ENCODE measurements around the gene TRIB2. TPM values are rescaled to one million over a fixed set of nuclear protein-coding genes. Genes with fewer than 3 reads are reported as not detected.

The TRIB2 gene
- total and polyA plus RNA-seq, 2 donors from 2014 or later, result 29.6 to 69.2 TPM

DNA sequence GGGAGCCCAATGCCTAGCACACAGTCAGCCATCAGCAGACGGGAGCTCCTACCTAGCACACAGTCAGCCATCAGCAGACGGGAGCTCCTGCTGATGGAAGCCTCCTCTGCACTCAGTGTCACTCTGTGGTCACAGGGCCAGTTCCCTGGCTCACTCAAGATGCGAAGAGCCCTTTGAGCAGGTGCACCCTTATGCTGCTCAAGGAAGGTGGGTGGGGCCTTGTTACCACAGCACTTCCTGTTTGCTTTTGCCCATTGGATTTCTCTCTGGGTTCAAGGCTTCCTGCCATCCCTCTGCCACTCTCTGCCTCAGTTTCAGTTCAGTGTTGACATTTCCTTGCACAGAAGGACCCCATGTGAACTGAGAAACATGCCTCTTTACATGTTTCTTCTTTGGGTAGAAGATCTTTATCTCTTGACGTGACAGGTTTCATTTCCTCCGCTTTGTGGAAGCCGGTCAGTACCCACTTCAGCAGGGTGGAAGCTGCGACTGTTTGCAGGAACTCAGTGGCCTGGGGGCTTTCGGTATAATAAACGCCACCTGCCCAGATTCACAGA lies 11.6 kb downstream of the TRIB2 start:
- Histone ChIP-seq H3K4me3 (ENCODE audit: low read length in 3 of 3) (no peak overlapping the region), H3K9me3 (ENCODE audit: control insufficient read depth in 2 of 3, insufficient read depth in 1 of 3, low read length in 3 of 3) (no peaks in the 10 kb centered on the region), H3K27me3 (ENCODE audit: control insufficient read depth, insufficient read depth, low read length) (no peaks in the 10 kb centered on the region), H3K4me1 (ENCODE audit: control insufficient read depth in 2 of 3, insufficient read depth in 2 of 3, low read depth in 1 of 3, low read length in 3 of 3) (peaks cover 2 to 52% (median 42%) of the 10 kb centered on the region in 3 donors), H3K27ac (ENCODE audit: low read depth in 2 of 2, low read length in 2 of 2) (no peak overlapping the region), H3K9ac (ENCODE audit: low read length in 3 of 3) (no peak overlapping the region), H3K36me3 (ENCODE audit: control insufficient read depth in 2 of 3, insufficient read depth in 3 of 3, low read length in 3 of 3) (peaks cover 15 to 19% (median 16%) of the 10 kb centered on the region in 3 donors)
- FAIRE-seq (no peak), DNase-seq (no peak)
- intact Hi-C loops (cut with DNase I), result no loop called here
- TF ChIP-seq, protein P1, sequence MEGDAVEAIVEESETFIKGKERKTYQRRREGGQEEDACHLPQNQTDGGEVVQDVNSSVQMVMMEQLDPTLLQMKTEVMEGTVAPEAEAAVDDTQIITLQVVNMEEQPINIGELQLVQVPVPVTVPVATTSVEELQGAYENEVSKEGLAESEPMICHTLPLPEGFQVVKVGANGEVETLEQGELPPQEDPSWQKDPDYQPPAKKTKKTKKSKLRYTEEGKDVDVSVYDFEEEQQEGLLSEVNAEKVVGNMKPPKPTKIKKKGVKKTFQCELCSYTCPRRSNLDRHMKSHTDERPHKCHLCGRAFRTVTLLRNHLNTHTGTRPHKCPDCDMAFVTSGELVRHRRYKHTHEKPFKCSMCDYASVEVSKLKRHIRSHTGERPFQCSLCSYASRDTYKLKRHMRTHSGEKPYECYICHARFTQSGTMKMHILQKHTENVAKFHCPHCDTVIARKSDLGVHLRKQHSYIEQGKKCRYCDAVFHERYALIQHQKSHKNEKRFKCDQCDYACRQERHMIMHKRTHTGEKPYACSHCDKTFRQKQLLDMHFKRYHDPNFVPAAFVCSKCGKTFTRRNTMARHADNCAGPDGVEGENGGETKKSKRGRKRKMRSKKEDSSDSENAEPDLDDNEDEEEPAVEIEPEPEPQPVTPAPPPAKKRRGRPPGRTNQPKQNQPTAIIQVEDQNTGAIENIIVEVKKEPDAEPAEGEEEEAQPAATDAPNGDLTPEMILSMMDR (IDR thresholded peaks at IDR 0.05; ENCODE audit: borderline replicate concordance, extremely low read depth, insufficient read depth), result no peak

DNA sequence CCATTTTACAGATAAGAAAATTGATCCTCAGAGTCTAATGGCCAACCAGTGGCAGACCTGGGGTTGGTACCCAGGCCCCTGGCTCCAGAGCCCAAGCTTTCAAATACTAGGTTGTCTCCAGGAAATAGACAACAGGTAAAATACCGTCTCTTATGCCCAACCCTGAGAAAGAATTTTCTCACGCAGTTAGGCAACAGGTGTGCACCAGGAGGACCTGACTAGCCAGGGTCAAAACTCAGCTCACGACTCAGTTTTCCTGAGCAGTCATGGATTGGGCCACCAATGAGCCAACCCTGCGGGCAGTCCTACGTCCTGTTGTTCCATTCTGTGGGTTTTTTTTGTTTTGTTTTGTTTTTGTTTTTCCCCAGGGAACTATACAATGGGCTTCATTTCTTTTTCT lies 13.5 kb downstream of the TRIB2 start:
- FAIRE-seq, result no peak
- TF ChIP-seq, protein P1 (IDR thresholded peaks at IDR 0.05; ENCODE audit: borderline replicate concordance, extremely low read depth, insufficient read depth), result no peak
- no peak overlapping the region for H3K9ac ChIP-seq (ENCODE audit: low read length in 3 of 3)
- DNase-seq, result no peak
- H3K27ac ChIP-seq (ENCODE audit: low read depth in 2 of 2, low read length in 2 of 2), result no peak overlapping the region
- no peaks in the 10 kb centered on the region for H3K9me3 ChIP-seq (ENCODE audit: control insufficient read depth in 2 of 3, insufficient read depth in 1 of 3, low read length in 3 of 3)
- no peak overlapping the region for H3K4me3 ChIP-seq (ENCODE audit: low read length in 3 of 3)
- H3K4me1 ChIP-seq (ENCODE audit: control insufficient read depth in 2 of 3, insufficient read depth in 2 of 3, low read depth in 1 of 3, low read length in 3 of 3), result peaks cover 2 to 61% (median 28%) of the 10 kb centered on the region in 3 donors
- intact Hi-C loops (cut with DNase I), result no loop called here
- no peaks in the 10 kb centered on the region for H3K27me3 ChIP-seq (ENCODE audit: control insufficient read depth, insufficient read depth, low read length)
- H3K36me3 ChIP-seq (ENCODE audit: control insufficient read depth in 2 of 3, insufficient read depth in 3 of 3, low read length in 3 of 3), result peaks cover 15 to 16% (median 16%) of the 10 kb centered on the region in 3 donors

DNA sequence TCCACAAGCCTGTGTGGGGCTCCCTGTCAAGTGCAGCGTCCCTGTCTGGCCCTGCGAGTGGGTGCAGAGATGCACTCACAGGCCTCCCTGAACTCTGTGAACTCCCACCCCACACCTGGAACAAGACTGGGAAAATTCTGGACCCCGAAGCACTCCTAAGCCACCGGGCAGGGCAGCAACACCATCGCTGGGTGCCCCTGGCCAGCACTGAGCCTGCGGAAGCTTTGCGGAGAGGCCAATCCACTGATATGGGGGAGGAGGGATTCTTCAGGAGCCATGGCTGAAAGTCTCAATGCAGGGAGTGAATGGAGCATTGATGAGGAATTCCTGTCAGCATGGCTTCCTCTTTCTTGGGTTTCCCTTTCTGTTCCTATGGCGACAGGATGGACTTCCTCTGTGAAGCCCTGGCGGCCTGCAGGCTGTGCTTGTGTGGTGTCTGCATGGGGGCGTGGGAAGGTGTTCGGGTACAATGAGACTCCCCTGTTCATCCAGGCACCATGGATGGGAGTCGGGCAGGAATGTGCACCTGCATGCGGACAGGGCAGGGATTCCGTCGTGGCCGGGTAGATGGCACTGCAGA lies 15.1 kb downstream of the TRIB2 start:
- Histone ChIP-seq H3K27ac (ENCODE audit: low read depth in 2 of 2, low read length in 2 of 2) (peak overlapping the region; percentile 27 to 61), H3K4me1 (ENCODE audit: control insufficient read depth in 2 of 3, insufficient read depth in 2 of 3, low read depth in 1 of 3, low read length in 3 of 3) (peaks cover 0 to 63% (median 18%) of the 10 kb centered on the region in 3 donors), H3K9ac (ENCODE audit: low read length in 3 of 3) (no peak overlapping the region), H3K36me3 (ENCODE audit: control insufficient read depth in 2 of 3, insufficient read depth in 3 of 3, low read length in 3 of 3) (peaks cover 12 to 21% (median 16%) of the 10 kb centered on the region in 3 donors), H3K4me3 (ENCODE audit: low read length in 3 of 3) (no peak overlapping the region), H3K9me3 (ENCODE audit: control insufficient read depth in 2 of 3, insufficient read depth in 1 of 3, low read length in 3 of 3) (no peaks in the 10 kb centered on the region), H3K27me3 (ENCODE audit: control insufficient read depth, insufficient read depth, low read length) (no peaks in the 10 kb centered on the region)
- TF ChIP-seq, protein P1 (IDR thresholded peaks at IDR 0.05; ENCODE audit: borderline replicate concordance, extremely low read depth, insufficient read depth), result no peak
- no peak for DNase-seq
- intact Hi-C loops (cut with DNase I), result no loop called here
- FAIRE-seq, result no peak
